ENCODE measurements around the gene PISD.

PISD gene

GRCh38 chr22:31618057-31618456 lies 44.0 kb downstream of the PISD start:
- FAIRE-seq (no peak), DNase-seq (ENCODE audit: insufficient read length, low spot score) (no peak)
- TF ChIP-seq, protein P1, sequence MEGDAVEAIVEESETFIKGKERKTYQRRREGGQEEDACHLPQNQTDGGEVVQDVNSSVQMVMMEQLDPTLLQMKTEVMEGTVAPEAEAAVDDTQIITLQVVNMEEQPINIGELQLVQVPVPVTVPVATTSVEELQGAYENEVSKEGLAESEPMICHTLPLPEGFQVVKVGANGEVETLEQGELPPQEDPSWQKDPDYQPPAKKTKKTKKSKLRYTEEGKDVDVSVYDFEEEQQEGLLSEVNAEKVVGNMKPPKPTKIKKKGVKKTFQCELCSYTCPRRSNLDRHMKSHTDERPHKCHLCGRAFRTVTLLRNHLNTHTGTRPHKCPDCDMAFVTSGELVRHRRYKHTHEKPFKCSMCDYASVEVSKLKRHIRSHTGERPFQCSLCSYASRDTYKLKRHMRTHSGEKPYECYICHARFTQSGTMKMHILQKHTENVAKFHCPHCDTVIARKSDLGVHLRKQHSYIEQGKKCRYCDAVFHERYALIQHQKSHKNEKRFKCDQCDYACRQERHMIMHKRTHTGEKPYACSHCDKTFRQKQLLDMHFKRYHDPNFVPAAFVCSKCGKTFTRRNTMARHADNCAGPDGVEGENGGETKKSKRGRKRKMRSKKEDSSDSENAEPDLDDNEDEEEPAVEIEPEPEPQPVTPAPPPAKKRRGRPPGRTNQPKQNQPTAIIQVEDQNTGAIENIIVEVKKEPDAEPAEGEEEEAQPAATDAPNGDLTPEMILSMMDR (IDR thresholded peaks at IDR 0.05; ENCODE audit: insufficient read depth, missing control alignments) = no peak

DNA sequence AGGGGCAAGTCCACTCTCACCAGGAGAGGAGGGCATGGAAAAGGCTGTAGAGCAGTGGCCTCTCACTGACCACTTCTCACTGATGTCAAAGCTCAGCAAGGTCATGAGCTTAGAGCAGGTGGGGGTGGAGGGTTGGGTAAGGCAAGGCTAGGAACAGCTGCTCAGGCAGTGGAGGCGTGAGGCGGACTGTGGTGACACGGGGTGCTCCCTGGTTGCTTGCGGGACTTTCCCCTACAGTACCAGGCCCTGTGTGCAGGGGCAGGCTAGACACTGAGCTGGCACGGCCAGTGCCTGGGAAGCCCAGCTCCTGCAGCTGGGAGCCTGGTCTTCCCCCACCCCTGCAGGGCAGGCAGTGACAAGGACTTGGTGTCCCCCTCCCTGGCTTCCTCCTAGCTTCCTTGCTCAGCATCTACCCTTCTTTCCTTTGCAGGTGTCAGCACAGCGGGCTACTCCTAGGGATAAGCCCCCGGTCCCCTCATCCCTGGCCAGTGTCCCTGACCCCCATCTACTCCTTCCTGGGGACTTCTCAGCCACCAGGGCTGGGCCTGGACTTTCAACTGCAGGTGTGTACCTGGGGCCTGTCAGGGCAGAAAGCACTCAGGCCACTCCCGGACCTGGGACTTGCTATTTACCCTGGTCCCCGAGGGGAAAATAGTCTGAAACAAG lies 45.6 kb downstream of the PISD start:
- FAIRE-seq (no peak), DNase-seq (ENCODE audit: insufficient read length, low spot score) (no peak)
- TF ChIP-seq, protein P1 (IDR thresholded peaks at IDR 0.05; ENCODE audit: insufficient read depth, missing control alignments) = no peak

- no peak for DNase-seq (ENCODE audit: insufficient read length, low spot score)
- TF ChIP-seq, protein P1 (IDR thresholded peaks at IDR 0.05; ENCODE audit: insufficient read depth, missing control alignments) = no peak
- no peak for FAIRE-seq
Observed at GRCh38 chr22:31615940-31616314, 46.1 kb downstream of the PISD start.

GRCh38 chr22:31615491-31615860 lies 46.5 kb downstream of the PISD start:
- DNase-seq (ENCODE audit: insufficient read length, low spot score) (no peak), FAIRE-seq (no peak)

GRCh38 chr22:31614781-31615490 lies 47.1 kb downstream of the PISD start:
- FAIRE-seq (no peak), DNase-seq (ENCODE audit: insufficient read length, low spot score) (no peak)
- TF ChIP-seq, protein P1 (IDR thresholded peaks at IDR 0.05; ENCODE audit: insufficient read depth, missing control alignments) = no peak

More at GRCh38 chr22:31615491-31615860, 46.5 kb downstream of the PISD start:
- TF ChIP-seq, protein P1 (IDR thresholded peaks at IDR 0.05; ENCODE audit: insufficient read depth, missing control alignments) = no peak

DNA sequence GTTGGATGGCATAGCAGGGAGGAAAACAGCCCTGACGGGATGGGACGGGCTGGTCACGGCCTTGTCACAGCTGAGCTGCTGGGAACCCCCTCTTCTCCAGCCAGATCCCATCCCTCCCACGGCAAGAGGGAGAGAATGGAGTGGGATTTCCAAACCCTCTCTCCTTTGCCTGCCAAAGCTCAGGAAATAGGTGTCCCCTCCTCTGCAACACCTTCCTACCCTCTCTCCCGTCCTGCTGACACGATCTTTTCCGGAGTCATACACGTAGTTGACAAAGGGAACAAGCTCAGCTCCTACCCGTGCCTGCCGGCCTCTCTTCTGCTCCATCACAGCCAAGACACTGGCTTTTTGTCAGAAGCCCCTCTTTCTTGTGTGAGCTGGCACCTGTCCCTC lies 48.1 kb downstream of the PISD start:
- FAIRE-seq = no peak
- DNase-seq (ENCODE audit: insufficient read length, low spot score) = no peak
- TF ChIP-seq, protein P1 (IDR thresholded peaks at IDR 0.05; ENCODE audit: insufficient read depth, missing control alignments) = no peak

DNA sequence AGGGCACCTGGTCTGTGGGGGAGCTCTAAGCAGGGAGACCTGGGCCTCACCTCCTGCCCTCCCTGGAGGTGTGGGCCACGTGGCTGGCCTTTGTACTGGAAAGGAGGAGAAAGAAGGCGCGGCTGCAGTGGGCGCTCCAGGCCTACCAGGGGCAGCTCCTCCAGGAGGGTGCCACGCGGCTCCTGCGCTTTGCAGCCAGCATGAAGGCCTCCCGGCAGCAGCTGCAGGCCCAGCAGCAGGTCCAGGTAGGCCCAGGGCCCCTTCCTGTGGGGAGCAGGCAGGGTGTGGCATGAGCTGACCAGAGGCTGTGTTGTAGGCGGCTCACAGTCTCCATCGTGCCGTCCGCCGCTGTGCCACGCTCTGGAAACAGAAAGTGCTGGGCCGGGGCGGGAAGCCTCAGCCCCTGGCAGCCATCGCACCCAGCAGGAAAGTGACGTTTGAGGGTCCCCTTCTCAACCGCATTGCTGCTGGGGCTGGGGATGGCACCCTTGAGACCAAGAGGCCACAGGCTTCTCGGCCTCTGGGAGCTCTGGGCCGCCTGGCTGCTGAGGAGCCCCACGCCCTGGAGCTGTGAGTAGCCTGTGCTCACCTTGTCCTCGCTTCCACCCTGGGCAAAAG lies 48.6 kb downstream of the PISD start:
- DNase-seq (ENCODE audit: insufficient read length, low spot score) (no peak), FAIRE-seq (no peak)
- TF ChIP-seq, protein P1 (IDR thresholded peaks at IDR 0.05; ENCODE audit: insufficient read depth, missing control alignments) = no peak
